ENCODE data around the gene HK2. TPM values are rescaled to one million over a fixed set of nuclear protein-coding genes. Genes with fewer than 3 reads are reported as not detected.

Gene HK2
- total RNA-seq, 3 donors from 2014 or later: 181 to 317 (median 281) TPM

DNA sequence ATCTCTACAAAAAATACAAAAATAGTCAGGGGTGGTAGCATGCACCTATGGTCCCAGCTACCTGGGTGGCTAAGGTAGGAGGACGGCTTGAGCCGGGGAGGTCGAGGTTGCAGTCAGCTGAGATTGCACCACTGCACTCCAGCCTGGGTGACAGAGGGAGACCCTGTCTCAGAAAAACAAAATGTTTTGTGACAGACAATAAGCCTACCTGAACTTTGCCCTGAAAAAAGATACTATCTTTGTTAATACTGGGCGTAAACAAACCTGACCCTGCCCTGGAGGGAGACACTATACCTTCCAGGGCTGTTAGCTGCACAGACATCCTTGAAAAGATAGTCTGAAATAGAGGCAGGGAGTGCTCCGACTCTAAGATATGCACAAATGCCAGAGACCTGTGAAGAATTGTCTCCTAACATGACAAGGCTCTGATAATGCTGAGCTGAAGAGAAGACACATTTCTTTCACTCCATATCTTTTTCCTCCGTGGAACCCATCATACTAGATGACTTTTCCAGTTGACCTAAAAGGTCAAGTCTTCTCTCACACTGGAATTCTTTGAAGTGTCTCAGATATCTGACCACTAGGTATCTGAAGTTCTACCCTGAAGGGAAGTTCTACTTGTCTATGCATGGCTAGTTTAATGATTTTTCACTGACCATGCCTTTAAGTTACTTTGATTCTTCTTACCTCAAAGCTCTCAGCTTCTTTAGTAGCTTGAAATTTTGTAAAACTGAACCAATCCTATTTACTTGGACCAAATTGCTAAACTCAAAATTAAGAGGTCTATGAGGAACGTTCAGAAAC is 20.9 kb upstream of the HK2 start:
- Histone ChIP-seq H3K36me3 (ENCODE audit: low read depth) (no peaks in the 10 kb centered on the region), H3K4me3 (no peak overlapping the region), H3K4me1 (ENCODE audit: low read depth) (peaks cover 11% of the 10 kb centered on the region), H3K9me3 (no peaks in the 10 kb centered on the region)
- TF ChIP-seq, protein P1, sequence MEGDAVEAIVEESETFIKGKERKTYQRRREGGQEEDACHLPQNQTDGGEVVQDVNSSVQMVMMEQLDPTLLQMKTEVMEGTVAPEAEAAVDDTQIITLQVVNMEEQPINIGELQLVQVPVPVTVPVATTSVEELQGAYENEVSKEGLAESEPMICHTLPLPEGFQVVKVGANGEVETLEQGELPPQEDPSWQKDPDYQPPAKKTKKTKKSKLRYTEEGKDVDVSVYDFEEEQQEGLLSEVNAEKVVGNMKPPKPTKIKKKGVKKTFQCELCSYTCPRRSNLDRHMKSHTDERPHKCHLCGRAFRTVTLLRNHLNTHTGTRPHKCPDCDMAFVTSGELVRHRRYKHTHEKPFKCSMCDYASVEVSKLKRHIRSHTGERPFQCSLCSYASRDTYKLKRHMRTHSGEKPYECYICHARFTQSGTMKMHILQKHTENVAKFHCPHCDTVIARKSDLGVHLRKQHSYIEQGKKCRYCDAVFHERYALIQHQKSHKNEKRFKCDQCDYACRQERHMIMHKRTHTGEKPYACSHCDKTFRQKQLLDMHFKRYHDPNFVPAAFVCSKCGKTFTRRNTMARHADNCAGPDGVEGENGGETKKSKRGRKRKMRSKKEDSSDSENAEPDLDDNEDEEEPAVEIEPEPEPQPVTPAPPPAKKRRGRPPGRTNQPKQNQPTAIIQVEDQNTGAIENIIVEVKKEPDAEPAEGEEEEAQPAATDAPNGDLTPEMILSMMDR (IDR thresholded peaks at IDR 0.05): no peak
- DNase-seq (no peak), ATAC-seq (no peak)
- intact Hi-C loops (cut with DNase I, micrococcal nuclease): no loop called here

DNA sequence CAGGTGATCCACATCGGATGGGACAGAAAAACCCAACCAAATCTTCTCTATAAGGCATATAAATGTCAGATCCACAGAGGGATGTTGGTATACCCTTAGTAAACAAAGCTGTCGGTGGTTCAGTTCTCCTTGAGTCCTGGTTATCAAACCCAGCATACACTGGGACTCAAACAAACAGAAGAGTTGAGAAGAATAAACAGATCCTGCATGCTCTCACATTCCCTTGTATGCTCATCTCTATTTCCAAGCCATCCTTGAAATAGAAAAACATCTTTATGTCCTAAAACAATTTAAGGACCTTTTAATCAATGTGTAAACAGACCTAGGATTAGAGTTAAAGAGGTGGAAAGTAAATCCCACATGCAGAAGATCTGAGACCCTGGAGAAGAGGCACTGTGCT is 19.8 kb upstream of the HK2 start:
- no peaks in the 10 kb centered on the region for H3K36me3 ChIP-seq (ENCODE audit: low read depth)
- intact Hi-C loops (cut with DNase I, micrococcal nuclease): no loop called here
- ATAC-seq (no peak), DNase-seq (no peak)
- peaks cover 11% of the 10 kb centered on the region for H3K4me1 ChIP-seq (ENCODE audit: low read depth)
- H3K4me3 ChIP-seq: no peak overlapping the region
- TF ChIP-seq, protein P1 (IDR thresholded peaks at IDR 0.05): no peak
- no peaks in the 10 kb centered on the region for H3K9me3 ChIP-seq

DNA sequence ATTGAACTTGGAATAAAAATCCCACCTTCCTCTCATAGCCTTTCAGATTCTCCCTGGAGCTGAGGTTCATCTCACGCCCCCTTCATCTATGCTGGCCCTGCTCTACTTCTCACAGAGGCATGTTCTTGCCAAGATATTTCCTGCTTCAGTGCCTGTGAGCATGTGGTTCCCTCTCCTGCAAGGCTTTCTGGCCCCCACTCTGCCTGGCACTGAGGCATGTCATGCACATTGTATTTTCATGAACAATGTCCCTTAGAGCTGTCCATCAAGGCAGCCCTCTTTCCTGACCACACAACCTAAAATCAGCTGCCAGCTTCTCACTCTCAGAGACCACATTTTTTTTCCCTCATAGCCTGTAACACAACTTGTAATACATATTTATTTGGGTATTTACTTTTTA is 18.0 kb upstream of the HK2 start:
- intact Hi-C loops (cut with DNase I, micrococcal nuclease): no loop called here
- no peaks in the 10 kb centered on the region for H3K9me3 ChIP-seq
- ATAC-seq: peak; percentile 29
- no peak for DNase-seq
- TF ChIP-seq, protein P1 (IDR thresholded peaks at IDR 0.05): no peak
- H3K36me3 ChIP-seq (ENCODE audit: low read depth): no peaks in the 10 kb centered on the region
- no peak overlapping the region for H3K4me3 ChIP-seq
- H3K4me1 ChIP-seq (ENCODE audit: low read depth): peaks cover 11% of the 10 kb centered on the region

DNA sequence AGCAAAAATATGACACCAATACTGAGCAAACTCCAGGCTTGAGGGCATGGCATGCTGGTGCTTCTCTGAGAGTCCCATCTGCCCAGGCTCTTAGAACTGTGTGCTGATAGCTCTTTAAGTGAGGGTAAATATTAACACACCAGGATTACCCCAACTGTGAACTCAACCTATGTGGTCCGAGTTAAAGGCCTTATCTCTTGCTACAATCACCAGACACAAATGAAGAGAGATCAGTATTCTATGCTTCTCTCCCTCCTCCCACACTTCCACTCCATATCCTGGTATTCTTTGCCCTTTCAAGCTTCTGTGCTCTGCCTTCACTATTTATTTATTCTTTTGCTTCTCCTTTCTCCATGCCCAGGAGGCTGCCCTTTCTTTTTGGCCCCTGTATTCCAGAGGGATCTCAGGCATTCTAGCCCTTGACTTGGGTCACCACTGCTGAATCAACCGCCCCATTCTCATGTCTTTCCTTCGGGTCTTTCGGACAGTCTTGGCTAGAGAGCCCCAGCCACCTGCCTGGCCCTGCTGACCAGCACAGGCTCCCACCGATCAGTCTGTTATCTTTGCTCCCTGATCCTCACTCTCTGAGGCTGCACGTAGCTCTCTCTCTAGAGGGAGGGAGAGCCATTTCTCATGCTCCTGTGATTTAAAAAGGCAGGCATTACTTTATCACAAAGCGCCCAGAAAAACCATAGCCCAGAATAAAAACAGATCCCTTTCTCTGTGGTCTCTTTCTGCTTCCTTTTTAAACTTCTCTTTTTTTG is 17.2 kb upstream of the HK2 start:
- peak; percentile 83 for ATAC-seq
- no peak overlapping the region for H3K4me3 ChIP-seq

DNA sequence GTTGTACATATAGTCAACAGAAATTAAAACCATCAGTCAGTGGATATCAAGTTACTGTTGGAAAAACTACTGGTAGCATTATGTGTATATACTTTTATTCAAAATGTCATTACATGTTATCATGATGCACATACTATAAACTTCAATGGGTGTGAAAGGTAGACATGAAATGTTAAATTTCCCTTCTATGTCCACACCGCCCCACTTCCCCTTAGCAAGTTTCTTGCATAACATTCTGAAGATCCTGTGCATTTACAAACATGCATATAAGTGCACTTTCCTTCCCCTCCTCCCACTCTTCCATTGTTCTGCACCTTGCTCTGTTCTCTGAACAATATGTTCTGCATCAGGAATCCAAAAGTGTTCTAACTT is 16.6 kb upstream of the HK2 start:
- intact Hi-C loops (cut with DNase I, micrococcal nuclease): no loop called here
- DNase-seq (no peak), ATAC-seq (peak; percentile 29)

More for the DNA sequence above, 17.2 kb upstream of the HK2 start:
- peak in 1 of 3 donors; percentile 25 for DNase-seq
- no peaks in the 10 kb centered on the region for H3K9me3 ChIP-seq
- TF ChIP-seq, protein P1 (IDR thresholded peaks at IDR 0.05): no peak
- H3K36me3 ChIP-seq (ENCODE audit: low read depth): no peaks in the 10 kb centered on the region
- intact Hi-C loops (cut with DNase I, micrococcal nuclease): no loop called here
- peaks cover 11% of the 10 kb centered on the region for H3K4me1 ChIP-seq (ENCODE audit: low read depth)

More for the DNA sequence above, 16.6 kb upstream of the HK2 start:
- Histone ChIP-seq H3K4me1 (ENCODE audit: low read depth) (peaks cover 11% of the 10 kb centered on the region), H3K9me3 (no peaks in the 10 kb centered on the region), H3K4me3 (no peak overlapping the region), H3K36me3 (ENCODE audit: low read depth) (no peaks in the 10 kb centered on the region)
- TF ChIP-seq, protein P1 (IDR thresholded peaks at IDR 0.05): no peak
